Activated B cell treated with CpG ODN at 0.5 μM for 24 hours (primary cell): Measurements from ENCODE around the gene TPP2. TPM values are rescaled to one million over a fixed set of nuclear protein-coding genes. Genes with fewer than 3 reads are reported as not detected.

Experiments
- ATAC-seq: fragments of 200-7000 bp; cut with Tn5 transposase; one replicate; pipeline ENCODE4 v1.10.0; 2021; ENCODE audit warnings: low read depth, mild to moderate bottlenecking, moderate library complexity
- CTCF ChIA-PET: fragments of 350-600 bp; sonication (Branson Sonifier 250); formaldehyde crosslinking; loops from one replicate; lab custom pipeline; 2021; ENCODE audit warnings: antibody characterized with exemption; lab: Charles Lee
- POLR2A ChIA-PET: fragments of 350-600 bp; sonication (Branson Sonifier 250); formaldehyde crosslinking; loops from one replicate; lab custom pipeline; 2021; ENCODE audit warnings: antibody characterized with exemption; lab: Charles Lee
- DNase-seq: peaks from one replicate; pipeline ENCODE4 v3.0.0; 2022
- H3K27ac Mint-ChIP-seq: one replicate; pipeline ENCODE4 v1.8.0; 2020; ENCODE audit warnings: mixed read lengths
- H3K27me3 Mint-ChIP-seq: one replicate; pipeline ENCODE4 v1.8.0; 2021; ENCODE audit warnings: mixed read lengths
- H3K36me3 Mint-ChIP-seq: one replicate; pipeline ENCODE4 v1.8.0; 2021; ENCODE audit warnings: low read depth, mixed read lengths
- H3K4me1 Mint-ChIP-seq: one replicate; pipeline ENCODE4 v1.8.0; 2021; ENCODE audit warnings: mixed read lengths
- H3K4me3 Mint-ChIP-seq: one replicate; pipeline ENCODE4 v1.8.0; 2020; ENCODE audit warnings: mild to moderate bottlenecking, mixed read lengths
- H3K9me3 Mint-ChIP-seq: one replicate; pipeline ENCODE4 v1.8.0; 2020; ENCODE audit warnings: mixed read lengths
- CTCF ChIP-seq: fragments of 200-600 bp; IDR thresholded peaks from one replicate; pipeline ENCODE4 v1.8.0; 2022; ENCODE audit warnings: antibody characterized with exemption, mild to moderate bottlenecking
- intact Hi-C: fragments of 100-400 bp; cut with micrococcal nuclease; formaldehyde crosslinking; loops from one replicate; pipeline ENCODE4 v1.15.1; 2024
- total RNA-seq: library from RNA; stranded (reverse); gene quantifications from 2 replicates; pipeline ENCODE4 v1.2.3, GENCODE V29; 2022

TPP2 gene
- total RNA-seq, 1 donor from 2014 or later: 53.1 TPM

GRCh38 chr13:102709536-102709935, 112.8 kb downstream of the TPP2 start:
- H3K36me3 Mint-ChIP-seq: no peaks in the 10 kb centered on the region
- intact Hi-C loops: no loop called here
- peaks cover 7% of the 10 kb centered on the region for H3K27me3 Mint-ChIP-seq
- TF ChIP-seq CTCF: no peak
- no peak for ATAC-seq
- no peak overlapping the region for H3K27ac Mint-ChIP-seq
- no peak for DNase-seq
- no peak overlapping the region for H3K4me3 Mint-ChIP-seq
- ChIA-PET POLR2A (no interaction called here), CTCF (no interaction called here)
- H3K4me1 Mint-ChIP-seq: no peaks in the 10 kb centered on the region
- H3K9me3 Mint-ChIP-seq: peaks cover 7% of the 10 kb centered on the region

GRCh38 chr13:102710261-102710679, 113.5 kb downstream of the TPP2 start:
- ATAC-seq: no peak
- CTCF ChIA-PET: no interaction called here
- H3K4me3 Mint-ChIP-seq: no peak overlapping the region
- H3K36me3 Mint-ChIP-seq: no peaks in the 10 kb centered on the region
- POLR2A ChIA-PET: no interaction called here
- H3K27me3 Mint-ChIP-seq: peaks cover 7% of the 10 kb centered on the region
- H3K9me3 Mint-ChIP-seq: peaks cover 7% of the 10 kb centered on the region
- no peak overlapping the region for H3K27ac Mint-ChIP-seq
- TF ChIP-seq CTCF: no peak
- intact Hi-C loops: no loop called here
- H3K4me1 Mint-ChIP-seq: no peaks in the 10 kb centered on the region
- DNase-seq: no peak

GRCh38 chr13:102715447-102715846, 118.7 kb downstream of the TPP2 start:
- ATAC-seq (no peak), DNase-seq (no peak)
- Mint-ChIP-seq H3K27me3 (peaks cover 6% of the 10 kb centered on the region), H3K4me1 (no peaks in the 10 kb centered on the region), H3K9me3 (no peaks in the 10 kb centered on the region), H3K27ac (no peak overlapping the region), H3K36me3 (no peaks in the 10 kb centered on the region), H3K4me3 (no peak overlapping the region)
- POLR2A ChIA-PET: no interaction called here
- TF ChIP-seq CTCF: no peak
- intact Hi-C loops: no loop called here
- CTCF ChIA-PET: no interaction called here

GRCh38 chr13:102718746-102719145, 122.0 kb downstream of the TPP2 start:
- no peak for DNase-seq
- ChIA-PET CTCF (no interaction called here), POLR2A (no interaction called here)
- no peaks in the 10 kb centered on the region for H3K36me3 Mint-ChIP-seq
- no peaks in the 10 kb centered on the region for H3K9me3 Mint-ChIP-seq
- H3K27ac Mint-ChIP-seq: no peak overlapping the region
- ATAC-seq: no peak
- TF ChIP-seq CTCF: no peak
- H3K4me1 Mint-ChIP-seq: no peaks in the 10 kb centered on the region
- no peak overlapping the region for H3K4me3 Mint-ChIP-seq
- H3K27me3 Mint-ChIP-seq: peaks cover 4% of the 10 kb centered on the region
- intact Hi-C loops: no loop called here

- intact Hi-C loops: no loop called here
- DNase-seq (no peak), ATAC-seq (no peak)
- ChIA-PET POLR2A (no interaction called here), CTCF (no interaction called here)
- Mint-ChIP-seq H3K36me3 (no peaks in the 10 kb centered on the region), H3K4me3 (no peak overlapping the region), H3K9me3 (no peaks in the 10 kb centered on the region), H3K27ac (no peak overlapping the region), H3K27me3 (peaks cover 10% of the 10 kb centered on the region), H3K4me1 (no peaks in the 10 kb centered on the region)
- TF ChIP-seq CTCF: no peak
These were observed 125.0 kb downstream of the TPP2 start for GRCh38 chr13:102721800-102722231.
